ENCODE measurements around the gene DHCR24. TPM values are rescaled to one million over a fixed set of nuclear protein-coding genes. Genes with fewer than 3 reads are reported as not detected.

Gene DHCR24
- total RNA-seq, 1 donor from 2014 or later, result 16.6 TPM

GRCh38 chr1:54805981-54806381 lies 81.0 kb downstream of the DHCR24 start:
- Histone ChIP-seq H3K9me3 (no peaks in the 10 kb centered on the region), H3K4me3 (no peak overlapping the region), H3K4me1 (peaks cover 6% of the 10 kb centered on the region in 2 donors), H3K27me3 (peaks cover under 1% of the 10 kb centered on the region), H3K36me3 (no peaks in the 10 kb centered on the region), H3K27ac (no peak overlapping the region)
- TF ChIP-seq CTCF (IDR thresholded peaks at IDR 0.05), result no peak
- intact Hi-C loops (cut with DNase I), result no loop called here
- peak in 1 of 2 donors; percentile 38 for DNase-seq (ENCODE audit: low spot score in 2 of 2)

- Histone ChIP-seq H3K27ac (no peak overlapping the region), H3K4me3 (no peak overlapping the region), H3K9me3 (no peaks in the 10 kb centered on the region), H3K36me3 (no peaks in the 10 kb centered on the region), H3K4me1 (peaks cover 6% of the 10 kb centered on the region in 2 donors), H3K27me3 (peaks cover 5% of the 10 kb centered on the region)
- intact Hi-C loops (cut with DNase I), result no loop called here
- TF ChIP-seq CTCF (IDR thresholded peaks at IDR 0.05), result no peak
- peak in 1 of 2 donors; percentile 54 for DNase-seq (ENCODE audit: low spot score in 2 of 2)
These were observed 81.5 kb downstream of the DHCR24 start for GRCh38 chr1:54805466-54805865.

GRCh38 chr1:54804471-54805132 lies 82.4 kb downstream of the DHCR24 start:
- DNase-seq (ENCODE audit: low spot score in 2 of 2), result peak in 1 of 2 donors; percentile 21
- no peak for TF ChIP-seq CTCF (IDR thresholded peaks at IDR 0.05)
- Histone ChIP-seq H3K4me1 (peaks cover 6% of the 10 kb centered on the region in 2 donors), H3K36me3 (no peaks in the 10 kb centered on the region), H3K9me3 (no peaks in the 10 kb centered on the region), H3K27ac (peak overlapping the region in 1 of 2 donors; percentile 8), H3K27me3 (peaks cover 5% of the 10 kb centered on the region), H3K4me3 (no peak overlapping the region)
- intact Hi-C loops (cut with DNase I), result no loop called here

GRCh38 chr1:54803761-54804470 lies 83.1 kb downstream of the DHCR24 start:
- H3K4me3 ChIP-seq, result no peak overlapping the region
- peaks cover 5% of the 10 kb centered on the region for H3K27me3 ChIP-seq
- H3K36me3 ChIP-seq, result no peaks in the 10 kb centered on the region
- no peak for TF ChIP-seq CTCF (IDR thresholded peaks at IDR 0.05)
- no peaks in the 10 kb centered on the region for H3K9me3 ChIP-seq
- H3K27ac ChIP-seq, result no peak overlapping the region
- peak; percentile 22 to 77 for DNase-seq (ENCODE audit: low spot score in 2 of 2)
- intact Hi-C loops (cut with DNase I), result no loop called here
- peaks cover 6% of the 10 kb centered on the region in 2 donors for H3K4me1 ChIP-seq

GRCh38 chr1:54800899-54801759 lies 85.9 kb downstream of the DHCR24 start, which contains the start of gene TTC22:
TSS of gene TTC22 (minus strand) at chr1:54801323. CDS start at chr1:54801163, 160 bp downstream.
- Histone ChIP-seq H3K27ac (no peak within 1 kb of the TSS), H3K4me1 (peaks cover 6% of the 10 kb centered on the region in 2 donors), H3K27me3 (peaks cover 5% of the 10 kb centered on the region), H3K36me3 (no peaks in the 10 kb centered on the region), H3K4me3 (peak within 1 kb of the TSS; percentile 18 to 64), H3K9me3 (no peaks in the 10 kb centered on the region)
- no peak for DNase-seq (ENCODE audit: low spot score in 2 of 2)
- intact Hi-C loops (cut with DNase I), result no loop called here
- peak in 2 of 3 experiments; percentile 9 to 24 for TF ChIP-seq CTCF (IDR thresholded peaks at IDR 0.05)
